ENCODE results near the gene PTPN5.

The PTPN5 gene

GRCh38 chr11:18773681-18774080 lies 17.9 kb downstream of the PTPN5 start:
- H3K4me3 ChIP-seq (replicated peaks; ENCODE audit: low read depth, low read length): no peak overlapping the region
- DNase-seq (ENCODE audit: extremely low read depth, low read depth): no peak
- TF ChIP-seq CTCF (IDR thresholded peaks at IDR 0.05; ENCODE audit: low read depth, low read length, missing control alignments): no peak

GRCh38 chr11:18773104-18773503 lies 18.5 kb downstream of the PTPN5 start:
- H3K4me3 ChIP-seq (replicated peaks; ENCODE audit: low read depth, low read length): no peak overlapping the region
- no peak for TF ChIP-seq CTCF (IDR thresholded peaks at IDR 0.05; ENCODE audit: low read depth, low read length, missing control alignments)
- DNase-seq (ENCODE audit: extremely low read depth, low read depth): no peak

- no peak overlapping the region for H3K4me3 ChIP-seq (replicated peaks; ENCODE audit: low read depth, low read length)
- no peak for TF ChIP-seq CTCF (IDR thresholded peaks at IDR 0.05; ENCODE audit: low read depth, low read length, missing control alignments)
- DNase-seq (ENCODE audit: extremely low read depth, low read depth): no peak
These were observed 19.4 kb downstream of the PTPN5 start for GRCh38 chr11:18772211-18772610.

GRCh38 chr11:18771266-18772035 lies 20.1 kb downstream of the PTPN5 start:
- no peak for DNase-seq (ENCODE audit: extremely low read depth, low read depth)
- TF ChIP-seq CTCF (IDR thresholded peaks at IDR 0.05; ENCODE audit: low read depth, low read length, missing control alignments): no peak
- H3K4me3 ChIP-seq (replicated peaks; ENCODE audit: low read depth, low read length): no peak overlapping the region

GRCh38 chr11:18770479-18771125 lies 21.0 kb downstream of the PTPN5 start:
- no peak overlapping the region for H3K4me3 ChIP-seq (replicated peaks; ENCODE audit: low read depth, low read length)
- TF ChIP-seq CTCF (IDR thresholded peaks at IDR 0.05; ENCODE audit: low read depth, low read length, missing control alignments): no peak
- no peak for DNase-seq (ENCODE audit: extremely low read depth, low read depth)

GRCh38 chr11:18769802-18770456 lies 21.7 kb downstream of the PTPN5 start:
- no peak for TF ChIP-seq CTCF (IDR thresholded peaks at IDR 0.05; ENCODE audit: low read depth, low read length, missing control alignments)
- H3K4me3 ChIP-seq (replicated peaks; ENCODE audit: low read depth, low read length): no peak overlapping the region
- DNase-seq (ENCODE audit: extremely low read depth, low read depth): no peak

All from HFF-Myc (cell line).